ENCODE results near the gene PHEX.
"Not testable (repeated sequence)": the region's sequence is repeated elsewhere in the genome, so short reads cannot be mapped to it uniquely, and the experiment has no call there.

PHEX gene

GRCh38 chrX:22237479-22237878 is 205.4 kb downstream of the PHEX start:
- DNase-seq (ENCODE audit: low read depth, low spot score): no peak

- no peak for DNase-seq (ENCODE audit: low read depth, low spot score)
Observed at GRCh38 chrX:22246620-22247019, 214.5 kb downstream of the PHEX start.

DNA sequence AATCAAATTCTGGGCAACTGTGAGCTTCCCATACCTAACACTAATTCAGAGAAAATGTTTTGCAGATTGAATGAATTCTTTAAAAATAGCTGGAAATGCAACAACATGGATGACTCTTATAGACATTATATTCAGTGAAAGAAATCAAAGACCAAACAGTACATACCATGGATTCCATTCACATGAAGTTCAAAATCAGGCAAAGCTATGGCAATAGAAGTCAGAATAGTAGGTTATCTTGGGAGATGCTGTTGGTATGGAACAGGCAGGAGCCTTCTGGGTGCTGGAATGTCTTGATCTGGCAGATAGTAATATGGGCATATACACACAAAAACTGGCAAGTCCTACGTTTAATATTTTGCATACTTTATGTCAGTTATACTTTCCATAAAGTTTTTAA is 215.0 kb downstream of the PHEX start:
- DNase-seq (ENCODE audit: low read depth, low spot score): no peak

- DNase-seq (ENCODE audit: low read depth, low spot score): no peak
Observed at GRCh38 chrX:22248401-22248800, 216.3 kb downstream of the PHEX start.

DNA sequence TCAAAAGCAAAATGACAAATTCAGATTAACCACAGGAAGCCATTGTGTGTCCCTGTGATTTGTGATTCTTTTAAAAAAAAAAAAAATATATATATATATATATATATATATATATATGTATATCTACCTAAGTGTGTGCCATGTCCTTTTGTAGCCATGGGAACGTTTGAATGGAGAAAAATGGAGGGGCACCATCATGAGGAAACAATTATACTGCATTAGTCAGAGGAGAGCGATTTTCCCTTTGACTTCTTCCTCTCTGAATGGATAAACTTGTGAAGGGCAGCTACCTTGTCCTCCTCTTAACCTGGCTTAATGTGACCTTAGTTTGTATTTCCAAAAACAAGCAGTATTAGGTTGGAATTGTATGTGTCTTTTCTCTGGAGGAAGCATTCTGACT is 217.2 kb downstream of the PHEX start:
- no peak for DNase-seq (ENCODE audit: low read depth, low spot score)

DNA sequence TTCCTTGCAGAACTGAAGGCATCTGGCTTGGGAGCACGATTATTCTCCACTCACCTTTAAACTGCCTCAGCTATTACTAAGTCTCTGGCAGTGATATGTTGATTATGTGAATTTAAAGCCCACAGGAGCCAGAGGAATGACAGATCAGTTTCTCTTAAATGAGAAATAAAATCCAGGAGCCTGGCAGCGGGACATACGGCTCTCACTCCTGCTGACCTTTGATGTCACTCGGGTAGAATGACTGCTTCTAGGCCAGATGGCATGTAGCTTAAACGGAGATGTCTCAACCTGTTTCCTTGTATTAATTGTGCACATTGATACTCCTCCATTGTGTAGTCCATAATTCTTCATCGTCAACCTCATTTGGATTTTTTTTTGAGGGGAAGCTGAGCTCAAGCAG is 236.6 kb downstream of the PHEX start:
- DNase-seq (ENCODE audit: low read depth, low spot score): no peak

DNA sequence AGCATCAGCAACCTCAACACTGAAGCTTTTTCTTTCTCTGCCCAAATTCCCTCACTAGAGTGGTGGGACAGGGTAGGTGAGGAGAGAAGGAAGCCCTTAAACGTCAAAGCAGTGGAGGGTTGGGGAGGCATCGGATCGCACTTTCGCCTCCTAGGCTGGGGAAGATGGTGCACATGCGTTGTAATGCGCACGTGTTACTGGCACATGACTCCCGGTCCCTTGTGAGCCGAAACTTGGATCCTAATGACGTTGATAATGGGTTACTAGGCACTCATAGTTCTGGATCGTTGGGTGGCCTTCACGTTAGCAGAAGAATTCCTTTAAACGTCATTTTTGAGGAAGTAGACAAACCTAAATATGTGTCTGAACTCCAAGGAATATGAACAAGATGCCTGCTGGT is 240.5 kb downstream of the PHEX start, which contains the start of gene CBLL2:
Gene CBLL2 (plus strand): TSS at position 301 of the 400 bp plus-strand sequence. CDS start 79 bp downstream, at position 380.
- DNase-seq (ENCODE audit: low read depth, low spot score): no peak

GRCh38 chrX:22273714-22274317 is 241.7 kb downstream of the PHEX start:
- DNase-seq (ENCODE audit: low read depth, low spot score): no peak

GRCh38 chrX:22276781-22277180 is 244.7 kb downstream of the PHEX start:
- no peak for DNase-seq (ENCODE audit: low read depth, low spot score)

GRCh38 chrX:22278375-22278774 is 246.2 kb downstream of the PHEX start:
- no peak for DNase-seq (ENCODE audit: low read depth, low spot score)

GRCh38 chrX:22289209-22289608 is 257.1 kb downstream of the PHEX start:
- not testable (repeated sequence) for DNase-seq (ENCODE audit: low read depth, low spot score)

GRCh38 chrX:22296871-22297270 is 264.7 kb downstream of the PHEX start:
- no peak for DNase-seq (ENCODE audit: low read depth, low spot score)

DNA sequence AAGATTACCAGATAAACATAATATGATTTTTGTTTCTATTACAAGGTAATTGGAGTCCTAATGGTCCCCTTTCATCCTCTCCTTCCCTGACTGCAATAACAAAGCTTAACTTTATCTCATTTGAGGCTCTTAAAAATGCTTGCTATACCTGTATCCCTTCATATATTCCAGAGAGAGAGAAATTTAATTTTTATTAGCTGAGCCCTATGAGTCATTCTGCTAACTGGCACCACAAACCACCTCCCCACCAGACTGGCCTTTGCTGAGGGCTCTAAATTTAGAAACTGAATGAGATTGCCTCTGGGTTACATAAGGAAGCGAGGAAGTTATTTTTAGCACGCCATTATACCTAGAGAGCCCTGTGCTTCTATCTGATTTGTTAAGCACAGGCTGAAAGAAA is 268.0 kb downstream of the PHEX start:
- no peak for DNase-seq (ENCODE audit: low read depth, low spot score)

Measured in activated naive CD8-positive, alpha-beta T cell treated with anti-CD3 and anti-CD28 coated beads, Interleukin-2, amount 50 U/mL, for 16 hours (primary cell).